Lung microvascular endothelial cell (primary cell): ENCODE results near the gene SPATA19. TPM values are rescaled to one million over a fixed set of nuclear protein-coding genes. Genes with fewer than 3 reads are reported as not detected.

ENCODE experiments used
- total RNA-seq: library from RNA; depleted of rRNA; stranded (reverse); fragments of >200 nt; gene quantifications from 2 replicates; pipeline ENCODE4 v1.2.1, GENCODE V29; 2014

The SPATA19 gene
- total RNA-seq, 1 donor from 2014 or later, result not detected

Other genes with a start within 250 kb of the SPATA19 start
- not detected in 2 replicates for gene IGSF9B, start 111.5 kb upstream of the SPATA19 start, total RNA-seq
- 2.8 and 17.0 TPM in 2 replicates for gene JAM3, start 223.6 kb upstream of the SPATA19 start, total RNA-seq